OCI-LY7 (cell line): ENCODE measurements around the gene CYP20A1. TPM values are rescaled to one million over a fixed set of nuclear protein-coding genes. Genes with fewer than 3 reads are reported as not detected.

Experiments
- BruUV-seq: library from RNA; stranded (reverse); fragments of 400-500 nt; replicated peaks from 2 replicates; lab custom pipeline; 2021; lab: Mats Ljungman, UMichigan
- CTCF ChIA-PET: fragments of 300-600 bp; sonication (Branson Sonifier 250); formaldehyde crosslinking; loops from one replicate; lab custom pipeline; 2022; ENCODE audit warnings: antibody characterized with exemption; ENCODE audit not compliant: unreplicated experiment; lab: Charles Lee
- POLR2A ChIA-PET: fragments of 300-600 bp; sonication (Branson Sonifier 250); formaldehyde crosslinking; loops from one replicate; lab custom pipeline; 2022; ENCODE audit warnings: antibody characterized with exemption; lab: Charles Lee
- DNase-seq: peaks from one replicate; pipeline ENCODE4 v3.0.0-alpha.2; 2015; ENCODE audit warnings: low spot score
- H2AFZ ChIP-seq: fragments of 200-600 bp; sonication (generic), shearing (Covaris generic); 2 replicates; pipeline ENCODE4 v1.6.1; 2014; ENCODE audit warnings: mild to moderate bottlenecking, antibody characterized with exemption, low read length, moderate library complexity
- H3K27ac ChIP-seq: fragments of 200-600 bp; sonication (generic); 2 replicates; pipeline ENCODE4 v1.5.1; 2014; ENCODE audit warnings: mixed run types, low read depth, mild to moderate bottlenecking, moderate library complexity, low read length, inconsistent platforms; ENCODE audit not compliant: poor library complexity, severe bottlenecking
- H3K36me3 ChIP-seq: fragments of 200-600 bp; sonication (generic); 2 replicates; pipeline ENCODE4 v1.6.1; 2014; ENCODE audit warnings: mild to moderate bottlenecking, antibody characterized with exemption, low read length, moderate library complexity, mixed read lengths; ENCODE audit not compliant: insufficient read depth
- H3K4me1 ChIP-seq: fragments of 200-600 bp; sonication (generic); 2 replicates; pipeline ENCODE4 v1.5.1; 2014; ENCODE audit warnings: mild to moderate bottlenecking, low read length; ENCODE audit not compliant: insufficient read depth, poor library complexity, severe bottlenecking
- H3K4me2 ChIP-seq: fragments of 200-600 bp; sonication (generic); 2 replicates; pipeline ENCODE4 v1.6.1; 2014; ENCODE audit warnings: mild to moderate bottlenecking, low read length
- H3K4me3 ChIP-seq: fragments of 200-600 bp; sonication (generic); 2 replicates; pipeline ENCODE4 v1.5.1; 2014; ENCODE audit warnings: mild to moderate bottlenecking, low read depth, low read length; ENCODE audit not compliant: poor library complexity, severe bottlenecking
- H3K79me2 ChIP-seq: fragments of 200-600 bp; sonication (generic); 2 replicates; pipeline ENCODE4 v1.6.1; 2016; ENCODE audit warnings: low read depth, mild to moderate bottlenecking, low read length, moderate library complexity, mixed read lengths; ENCODE audit not compliant: insufficient read depth
- H3K9me2 ChIP-seq: fragments of 200-600 bp; sonication (generic); 2 replicates; pipeline ENCODE4 v1.6.1; 2016; ENCODE audit warnings: mild to moderate bottlenecking, low read length, mixed read lengths; ENCODE audit not compliant: insufficient read depth
- H3K9me3 ChIP-seq: fragments of 200-600 bp; sonication (generic); 2 replicates; pipeline ENCODE4 v1.6.1; 2014; ENCODE audit warnings: mild to moderate bottlenecking, mixed run types, low read length, mixed read lengths
- H4K20me1 ChIP-seq: fragments of 200-600 bp; sonication (generic); 2 replicates; pipeline ENCODE4 v1.6.1; 2014; ENCODE audit warnings: mild to moderate bottlenecking, antibody characterized with exemption, low read length, moderate library complexity, mixed read lengths; ENCODE audit not compliant: insufficient read depth
- CTCF ChIP-seq: fragments of 200-600 bp; sonication (generic); conservative IDR thresholded peaks from 2 replicates; pipeline ENCODE4 v1.5.1; 2014; ENCODE audit warnings: mild to moderate bottlenecking, antibody characterized with exemption, low read length, moderate library complexity, mixed read lengths
- EZH2phosphoT487 ChIP-seq: fragments of 200-600 bp; sonication (generic); IDR thresholded peaks from 2 replicates; pipeline ENCODE4 v1.6.1; 2018; ENCODE audit warnings: low read depth, borderline replicate concordance, mild to moderate bottlenecking, mixed run types, antibody characterized with exemption, low read length, moderate library complexity, mixed read lengths
- intact Hi-C: fragments of 100-400 bp; cut with micrococcal nuclease; formaldehyde crosslinking; loops from one replicate; pipeline ENCODE4 v1.10.0; 2022; ENCODE audit not compliant: unreplicated experiment
- total RNA-seq, 2 experiments: library from RNA; depleted of rRNA in 1 of 2; stranded (reverse); fragments of >200 nt in 1 of 2; shearing (Covaris generic) in 1 of 2; gene quantifications; 2 replicates each; pipeline ENCODE4 v1.2.3, GENCODE V29; 2014 to 2022

Gene CYP20A1
- total RNA-seq, 2 experiments from 2014 or later, result 14.7 to 20.3 TPM

GRCh38 chr2:203191961-203192360, 46.9 kb upstream of the CYP20A1 start:
- no peaks in the 10 kb centered on the region for H4K20me1 ChIP-seq
- no peaks in the 10 kb centered on the region for H3K9me3 ChIP-seq
- no peak for DNase-seq
- POLR2A ChIA-PET, result interaction anchor here (0.6 to 1.0 kb wide), 2 partner anchors 13 to 58 kb away, joined by 3 read pairs; no protein-coding TSS in a partner anchor
- H3K4me3 ChIP-seq, result no peak overlapping the region
- H3K79me2 ChIP-seq, result no peaks in the 10 kb centered on the region
- H3K4me2 ChIP-seq, result no peak overlapping the region
- no peak for TF ChIP-seq EZH2phosphoT487
- TF ChIP-seq CTCF, result no peak
- no peak overlapping the region for H3K27ac ChIP-seq
- no peak overlapping the region for H2AFZ ChIP-seq
- H3K36me3 ChIP-seq, result no peaks in the 10 kb centered on the region
- CTCF ChIA-PET, result no interaction called here
- BruUV-seq, result no TSS peak
- H3K4me1 ChIP-seq, result no peaks in the 10 kb centered on the region
- no peaks in the 10 kb centered on the region for H3K9me2 ChIP-seq
- intact Hi-C loops, result no loop called here

DNA sequence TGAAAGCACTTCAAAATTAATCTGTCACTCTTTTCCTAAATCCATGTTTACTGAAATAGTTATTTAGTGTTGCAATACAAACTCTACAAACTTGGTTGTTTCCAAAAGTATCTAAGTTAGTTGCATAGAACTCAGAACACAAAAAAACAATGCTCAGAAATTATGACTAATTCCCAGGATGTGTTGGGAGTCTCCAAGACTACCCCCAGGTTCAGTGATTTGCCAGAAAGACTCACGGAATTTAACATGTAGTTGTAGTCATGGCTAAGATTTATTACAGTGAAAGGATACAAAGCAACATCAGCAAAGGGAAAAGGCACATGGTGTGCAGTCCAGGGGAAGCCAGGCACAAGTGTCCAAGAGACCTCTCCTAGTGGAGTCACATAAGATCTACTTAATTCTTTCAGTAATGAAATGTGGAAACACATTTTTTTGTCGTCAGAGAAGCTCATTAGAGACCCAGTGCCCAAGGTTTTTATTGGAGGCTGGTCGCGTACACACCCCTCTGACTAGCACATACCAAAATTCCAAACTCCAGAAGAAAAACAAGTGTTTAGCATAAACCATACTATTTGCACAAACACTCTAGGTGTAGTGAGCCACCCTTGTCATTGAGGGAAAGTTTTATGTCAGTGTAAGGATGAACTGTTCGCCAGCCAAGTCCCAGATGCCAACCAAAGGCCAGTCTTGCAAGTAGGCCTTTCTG, 43.3 kb upstream of the CYP20A1 start:
- H3K36me3 ChIP-seq, result no peaks in the 10 kb centered on the region
- intact Hi-C loops, result no loop called here
- H3K4me2 ChIP-seq, result no peak overlapping the region
- no peaks in the 10 kb centered on the region for H3K4me1 ChIP-seq
- no peaks in the 10 kb centered on the region for H3K9me2 ChIP-seq
- H3K4me3 ChIP-seq, result no peak overlapping the region
- H3K79me2 ChIP-seq, result no peaks in the 10 kb centered on the region
- ChIA-PET CTCF (no interaction called here), POLR2A (no interaction called here)
- no TSS peak for BruUV-seq
- H4K20me1 ChIP-seq, result no peaks in the 10 kb centered on the region
- no peak for DNase-seq
- TF ChIP-seq EZH2phosphoT487, result no peak
- no peak for TF ChIP-seq CTCF
- H2AFZ ChIP-seq, result no peak overlapping the region
- H3K9me3 ChIP-seq, result no peaks in the 10 kb centered on the region
- no peak overlapping the region for H3K27ac ChIP-seq

- no TSS peak for BruUV-seq
- no peak overlapping the region for H3K27ac ChIP-seq
- H4K20me1 ChIP-seq, result no peaks in the 10 kb centered on the region
- no peak overlapping the region for H3K4me3 ChIP-seq
- no peaks in the 10 kb centered on the region for H3K36me3 ChIP-seq
- H2AFZ ChIP-seq, result no peak overlapping the region
- no peaks in the 10 kb centered on the region for H3K9me3 ChIP-seq
- intact Hi-C loops, result no loop called here
- TF ChIP-seq EZH2phosphoT487, result no peak
- TF ChIP-seq CTCF, result no peak
- POLR2A ChIA-PET, result interaction anchor here (0.6 to 1.1 kb wide), 2 partner anchors 13 to 69 kb away, joined by 3 to 4 read pairs; no protein-coding TSS in a partner anchor
- H3K79me2 ChIP-seq, result no peaks in the 10 kb centered on the region
- no peak overlapping the region for H3K4me2 ChIP-seq
- H3K4me1 ChIP-seq, result no peaks in the 10 kb centered on the region
- CTCF ChIA-PET, result no interaction called here
- no peaks in the 10 kb centered on the region for H3K9me2 ChIP-seq
- DNase-seq, result no peak
Observed at GRCh38 chr2:203200866-203201265, 38.0 kb upstream of the CYP20A1 start.
